Activated CD4-positive, alpha-beta T cell treated with anti-CD3 and anti-CD28 coated beads for 36 hours (primary cell): ENCODE measurements around the gene GAPDH. TPM values are rescaled to one million over a fixed set of nuclear protein-coding genes. Genes with fewer than 3 reads are reported as not detected.
A peak's percentile ranks its signal among the peaks of the same experiment; 100 is the strongest.
"Not testable (repeated sequence)": the region's sequence is repeated elsewhere in the genome, so short reads cannot be mapped to it uniquely, and the experiment has no call there.

Experiments
- ATAC-seq: fragments of 200-7000 bp; cut with Tn5 transposase; one replicate; pipeline ENCODE4 v1.10.0; 2021; ENCODE audit warnings: mild to moderate bottlenecking, moderate library complexity
- CTCF ChIA-PET: fragments of 350-600 bp; sonication (Branson Sonifier 250); formaldehyde crosslinking; loops from one replicate; lab custom pipeline; 2021; ENCODE audit warnings: antibody characterized with exemption; lab: Charles Lee
- POLR2A ChIA-PET: fragments of 350-600 bp; sonication (Branson Sonifier 250); formaldehyde crosslinking; loops from one replicate; lab custom pipeline; 2021; ENCODE audit warnings: antibody characterized with exemption, inconsistent platforms; lab: Charles Lee
- DNase-seq: peaks from one replicate; pipeline ENCODE4 v3.0.0-alpha.2; 2020
- H3K27ac Mint-ChIP-seq: one replicate; pipeline ENCODE4 v1.8.0; 2021; ENCODE audit warnings: mixed read lengths
- H3K27me3 Mint-ChIP-seq: one replicate; pipeline ENCODE4 v1.8.0; 2021; ENCODE audit warnings: mixed read lengths
- H3K36me3 Mint-ChIP-seq: one replicate; pipeline ENCODE4 v1.8.0; 2021; ENCODE audit warnings: low read depth, mixed read lengths
- H3K4me1 Mint-ChIP-seq: one replicate; pipeline ENCODE4 v1.8.0; 2021; ENCODE audit warnings: mixed read lengths
- H3K4me3 Mint-ChIP-seq: one replicate; pipeline ENCODE4 v1.8.0; 2021; ENCODE audit warnings: mild to moderate bottlenecking, moderate library complexity, mixed read lengths
- H3K9me3 Mint-ChIP-seq: one replicate; pipeline ENCODE4 v1.8.0; 2021; ENCODE audit warnings: low read depth, mixed read lengths
- intact Hi-C, 2 experiments: fragments of 100-400 bp; cut with DNase I in 1 of 2; cut with micrococcal nuclease in 1 of 2; formaldehyde crosslinking; loops; one replicate each; pipeline versions ENCODE4 v1.14.2 to v1.15.1; 2022 to 2024; cut with DNase I, micrococcal nuclease
- total RNA-seq, 2 experiments: library from RNA; stranded (reverse); gene quantifications; one replicate each; pipeline ENCODE4 v1.2.3, GENCODE V29; 2021

Gene GAPDH
- total RNA-seq, result 1,000 to 10,000 TPM; 7,289 to 9,770 TPM

GRCh38 chr12:6533923-6534694 lies at the start of gene GAPDH:
TSS of gene GAPDH (plus strand) at chr12:6534517. CDS start at chr12:6534833, 316 bp downstream.
- peak within 1 kb of the TSS; percentile 98 for H3K4me3 Mint-ChIP-seq
- intact Hi-C loops, result loop anchor here (1.0 to 10.0 kb wide), 12 partner anchors 22 to 1401 kb away; partner anchors contain the start of genes CHD4 (in 1 of the 2), IFFO1 (in 1 of the 2), MRPL51 (in 1 of the 2) and PTPN6 (in 1 of the 2)
- peaks cover 37% of the 10 kb centered on the region for H3K4me1 Mint-ChIP-seq
- ChIA-PET CTCF (interaction anchor here (0.6 to 9.4 kb wide), 4 partner anchors 21 to 110 kb away, joined by 3 to 141 read pairs (median 28); partner anchors contain the start of gene IFFO1), POLR2A (interaction anchor here (0.5 to 3.2 kb wide), 24 partner anchors 12 to 410 kb away, joined by 3 to 45 read pairs (median 6); partner anchors contain the start of genes C12orf57, CDCA3, ENO2 and MRPL51)
- H3K9me3 Mint-ChIP-seq, result no peaks in the 10 kb centered on the region
- H3K27me3 Mint-ChIP-seq, result no peaks in the 10 kb centered on the region
- H3K27ac Mint-ChIP-seq, result peak within 1 kb of the TSS; percentile 100
- H3K36me3 Mint-ChIP-seq, result peaks cover 78% of the 10 kb centered on the region
- DNase-seq, result peak; percentile 95
- peak; percentile 53 for ATAC-seq

- H3K36me3 Mint-ChIP-seq, result peaks cover 20% of the 10 kb centered on the region
- DNase-seq (no peak), ATAC-seq (no peak)
- H3K27ac Mint-ChIP-seq, result no peak overlapping the region
- no peak overlapping the region for H3K4me3 Mint-ChIP-seq
- CTCF ChIA-PET, result interaction anchor here (0.6 to 1.7 kb wide), 6 partner anchors 15 to 385 kb away, joined by 3 to 7 read pairs (median 4); partner anchors contain the start of gene SPSB2
- peaks cover 8% of the 10 kb centered on the region for H3K4me1 Mint-ChIP-seq
- POLR2A ChIA-PET, result interaction anchor here (0.6 to 0.7 kb wide), 2 partner anchors 51 to 305 kb away, joined by 4 read pairs; no protein-coding TSS in a partner anchor
- no peaks in the 10 kb centered on the region for H3K9me3 Mint-ChIP-seq
- H3K27me3 Mint-ChIP-seq, result no peaks in the 10 kb centered on the region
- intact Hi-C loops, result no loop called here
Observed at GRCh38 chr12:6488240-6488639, 46.1 kb upstream of the GAPDH start.

GRCh38 chr12:6489449-6489848 lies 44.9 kb upstream of the GAPDH start:
- Mint-ChIP-seq H3K27ac (no peak overlapping the region), H3K9me3 (no peaks in the 10 kb centered on the region), H3K4me3 (no peak overlapping the region), H3K4me1 (peaks cover 8% of the 10 kb centered on the region), H3K36me3 (peaks cover 23% of the 10 kb centered on the region), H3K27me3 (no peaks in the 10 kb centered on the region)
- no peak for ATAC-seq
- ChIA-PET POLR2A (interaction anchor here (0.6 kb wide), 1 partner anchor 147 kb away, joined by 3 read pairs; the partner anchor contains the start of gene TNFRSF1A), CTCF (no interaction called here)
- intact Hi-C loops, result no loop called here
- no peak for DNase-seq

- not testable (repeated sequence) for H3K4me3 Mint-ChIP-seq, DNase-seq, H3K9me3 Mint-ChIP-seq, ATAC-seq, H3K27ac Mint-ChIP-seq, H3K27me3 Mint-ChIP-seq
- peaks cover 20% of the 10 kb centered on the region for H3K4me1 Mint-ChIP-seq
- H3K36me3 Mint-ChIP-seq, result peaks cover 33% of the 10 kb centered on the region
- POLR2A ChIA-PET, result interaction anchor here (0.6 to 1.1 kb wide), 5 partner anchors 24 to 199 kb away, joined by 3 to 6 read pairs (median 3); partner anchors contain the start of gene TNFRSF1A
- intact Hi-C loops, result loop anchor here in 1 of 2 experiments (5.0 kb wide), 1 partner anchor 38 kb away; the partner anchor contains the start of gene TAPBPL
- CTCF ChIA-PET, result interaction anchor here (0.8 to 3.7 kb wide), 5 partner anchors 20 to 93 kb away, joined by 3 to 15 read pairs (median 6); partner anchors contain the start of gene VAMP1
Observed at GRCh38 chr12:6490673-6491072, 43.6 kb upstream of the GAPDH start.

GRCh38 chr12:6492838-6493496 lies 41.4 kb upstream of the GAPDH start, which contains the start of gene MRPL51:
TSS of gene MRPL51 (minus strand) at chr12:6493262. CDS start at chr12:6493136, 126 bp downstream.
- peaks cover 49% of the 10 kb centered on the region for H3K36me3 Mint-ChIP-seq

GRCh38 chr12:6493497-6494257 lies 40.6 kb upstream of the GAPDH start, which contains the start of gene NCAPD2:
TSS of gene NCAPD2 (plus strand) at chr12:6494102. CDS start at chr12:6495099, 997 bp downstream.
- CTCF ChIA-PET, result interaction anchor here (0.6 to 3.7 kb wide), 13 partner anchors 12 to 473 kb away, joined by 3 to 16 read pairs (median 4); partner anchors contain the start of gene VAMP1
- Mint-ChIP-seq H3K27me3 (no peaks in the 10 kb centered on the region), H3K9me3 (no peaks in the 10 kb centered on the region), H3K36me3 (peaks cover 56% of the 10 kb centered on the region), H3K27ac (peak within 1 kb of the TSS; percentile 98), H3K4me1 (peaks cover 35% of the 10 kb centered on the region), H3K4me3 (peak within 1 kb of the TSS; percentile 94)
- intact Hi-C loops, result loop anchor here (1.0 to 5.0 kb wide), 14 partner anchors 23 to 477 kb away; partner anchors contain the start of genes VAMP1 (in 2 of the 2), COPS7A (in 1 of the 2), EMG1 (in 1 of the 2) and GAPDH (in 1 of the 2)
- POLR2A ChIA-PET, result interaction anchor here (0.6 to 1.7 kb wide), 14 partner anchors 21 to 379 kb away, joined by 3 to 19 read pairs (median 4); partner anchors contain the start of genes CD27, COPS7A, GAPDH and SPSB2
- peak; percentile 89 for ATAC-seq
- DNase-seq, result peak; percentile 98

More at GRCh38 chr12:6492838-6493496, 41.4 kb upstream of the GAPDH start, which contains the start of gene MRPL51:
- H3K27me3 Mint-ChIP-seq, result no peaks in the 10 kb centered on the region
- ChIA-PET POLR2A (interaction anchor here (0.6 to 1.7 kb wide), 14 partner anchors 21 to 380 kb away, joined by 3 to 19 read pairs (median 4); partner anchors contain the start of genes CD27, COPS7A, GAPDH and SPSB2), CTCF (interaction anchor here (0.6 to 3.7 kb wide), 12 partner anchors 12 to 473 kb away, joined by 3 to 16 read pairs (median 4); partner anchors contain the start of gene VAMP1)
- DNase-seq (peak; percentile 97), ATAC-seq (peak; percentile 73)
- intact Hi-C loops, result loop anchor here (1.0 to 5.0 kb wide), 13 partner anchors 23 to 477 kb away; partner anchors contain the start of genes VAMP1 (in 2 of the 2), COPS7A (in 1 of the 2), EMG1 (in 1 of the 2) and GAPDH (in 1 of the 2)
- H3K4me3 Mint-ChIP-seq, result peak within 1 kb of the TSS; percentile 94
- no peaks in the 10 kb centered on the region for H3K9me3 Mint-ChIP-seq
- H3K4me1 Mint-ChIP-seq, result peaks cover 33% of the 10 kb centered on the region
- H3K27ac Mint-ChIP-seq, result peak within 1 kb of the TSS; percentile 98

GRCh38 chr12:6494258-6494743 lies 40.0 kb upstream of the GAPDH start:
- POLR2A ChIA-PET, result interaction anchor here (0.8 kb wide), 1 partner anchor 24 kb away, joined by 5 read pairs; the partner anchor contains the start of gene VAMP1
- intact Hi-C loops, result loop anchor here in 1 of 2 experiments (1.0 to 5.0 kb wide), 3 partner anchors 38 to 71 kb away; partner anchors contain the start of gene TAPBPL

GRCh38 chr12:6494968-6495367 lies 39.3 kb upstream of the GAPDH start:
- intact Hi-C loops, result loop anchor here in 1 of 2 experiments (1.0 to 5.0 kb wide), 3 partner anchors 37 to 72 kb away; partner anchors contain the start of gene TAPBPL
- CTCF ChIA-PET, result interaction anchor here (0.5 to 1.6 kb wide), 8 partner anchors 12 to 102 kb away, joined by 3 to 8 read pairs (median 4); partner anchors contain the start of gene VAMP1

More at GRCh38 chr12:6494258-6494743, 40.0 kb upstream of the GAPDH start:
- CTCF ChIA-PET, result interaction anchor here (0.6 to 1.6 kb wide), 8 partner anchors 12 to 149 kb away, joined by 3 to 8 read pairs (median 4); partner anchors contain the start of gene VAMP1
- Mint-ChIP-seq H3K27me3 (no peaks in the 10 kb centered on the region), H3K27ac (peak overlapping the region; percentile 93), H3K4me3 (peak overlapping the region; percentile 94), H3K9me3 (no peaks in the 10 kb centered on the region), H3K4me1 (peaks cover 35% of the 10 kb centered on the region), H3K36me3 (peaks cover 58% of the 10 kb centered on the region)
- DNase-seq, result peak; percentile 33
- peak; percentile 8 for ATAC-seq

GRCh38 chr12:6497291-6497690 lies 37.0 kb upstream of the GAPDH start:
- DNase-seq, H3K9me3 Mint-ChIP-seq, ATAC-seq, intact Hi-C loops, H3K4me3 Mint-ChIP-seq, H3K27me3 Mint-ChIP-seq: not testable (repeated sequence)
- Mint-ChIP-seq H3K4me1 (peaks cover 29% of the 10 kb centered on the region), H3K27ac (peak overlapping the region; percentile 35), H3K36me3 (peaks cover 42% of the 10 kb centered on the region)
- CTCF ChIA-PET, result interaction anchor here (0.6 kb wide), 1 partner anchor 519 kb away, joined by 3 read pairs; no protein-coding TSS in a partner anchor
- POLR2A ChIA-PET, result interaction anchor here (0.7 to 1.0 kb wide), 2 partner anchors 9 to 32 kb away, joined by 3 read pairs; no protein-coding TSS in a partner anchor

More at GRCh38 chr12:6494968-6495367, 39.3 kb upstream of the GAPDH start:
- peaks cover 35% of the 10 kb centered on the region for H3K4me1 Mint-ChIP-seq
- peaks cover 58% of the 10 kb centered on the region for H3K36me3 Mint-ChIP-seq
- H3K9me3 Mint-ChIP-seq, result no peaks in the 10 kb centered on the region
- POLR2A ChIA-PET, result interaction anchor here (0.8 kb wide), 1 partner anchor 24 kb away, joined by 5 read pairs; the partner anchor contains the start of gene VAMP1
- no peaks in the 10 kb centered on the region for H3K27me3 Mint-ChIP-seq
- H3K27ac Mint-ChIP-seq, result peak overlapping the region; percentile 93
- DNase-seq, result no peak
- peak overlapping the region; percentile 94 for H3K4me3 Mint-ChIP-seq
- no peak for ATAC-seq
